ENCODE results near the gene MORF4L1. TPM values are rescaled to one million over a fixed set of nuclear protein-coding genes. Genes with fewer than 3 reads are reported as not detected.

The MORF4L1 gene
- total RNA-seq, 1 experiment from 2014 or later, result 424 TPM

- ChIA-PET POLR2A (no interaction called here), CTCF (no interaction called here)
- Mint-ChIP-seq H3K27me3 (ENCODE audit: insufficient read depth, unreplicated experiment) (no peaks in the 10 kb centered on the region), H3K4me1 (ENCODE audit: low read depth, unreplicated experiment) (peaks cover 13% of the 10 kb centered on the region), H3K9me3 (ENCODE audit: unreplicated experiment) (no peaks in the 10 kb centered on the region), H3K36me3 (ENCODE audit: insufficient read depth, unreplicated experiment) (peaks cover 64% of the 10 kb centered on the region), H3K27ac (ENCODE audit: unreplicated experiment) (no peak overlapping the region), H3K4me3 (ENCODE audit: unreplicated experiment) (no peak overlapping the region)
- Histone ChIP-seq H3K4me3 (ENCODE audit: low read depth, low read length) (no peak overlapping the region), H3K36me3 (ENCODE audit: control insufficient read depth, insufficient read depth, low read length) (no peaks in the 10 kb centered on the region), H3K9me3 (no peaks in the 10 kb centered on the region), H3K4me1 (peaks cover 23% of the 10 kb centered on the region), H3K27me3 (replicated peaks; ENCODE audit: control insufficient read depth, insufficient read depth, low read length) (no peaks in the 10 kb centered on the region)
- intact Hi-C loops (cut with micrococcal nuclease; ENCODE audit: unreplicated experiment), result no loop called here
- no peak for TF ChIP-seq CTCF (IDR thresholded peaks at IDR 0.05; ENCODE audit: insufficient read depth in 1 of 2, low read depth in 1 of 2, low read length in 1 of 2, severe bottlenecking in 1 of 2, unreplicated experiment in 1 of 2)
- no peak for DNase-seq
- BruUV-seq (replicated peaks), result no TSS peak
These were observed 7.0 kb downstream of the MORF4L1 start for GRCh38 chr15:78879517-78880241.

GRCh38 chr15:78880242-78880533 is 7.5 kb downstream of the MORF4L1 start:
- H3K27me3 Mint-ChIP-seq (ENCODE audit: insufficient read depth, unreplicated experiment), result no peaks in the 10 kb centered on the region
- no peak for TF ChIP-seq CTCF (IDR thresholded peaks at IDR 0.05; ENCODE audit: insufficient read depth in 1 of 2, low read depth in 1 of 2, low read length in 1 of 2, severe bottlenecking in 1 of 2, unreplicated experiment in 1 of 2)
- Histone ChIP-seq H3K27me3 (replicated peaks; ENCODE audit: control insufficient read depth, insufficient read depth, low read length) (no peaks in the 10 kb centered on the region), H3K4me3 (ENCODE audit: low read depth, low read length) (no peak overlapping the region), H3K9me3 (no peaks in the 10 kb centered on the region), H3K4me1 (peaks cover 18% of the 10 kb centered on the region), H3K36me3 (ENCODE audit: control insufficient read depth, insufficient read depth, low read length) (no peaks in the 10 kb centered on the region)
- H3K27ac Mint-ChIP-seq (ENCODE audit: unreplicated experiment), result no peak overlapping the region
- intact Hi-C loops (cut with micrococcal nuclease; ENCODE audit: unreplicated experiment), result no loop called here
- CTCF ChIA-PET, result no interaction called here
- no peaks in the 10 kb centered on the region for H3K9me3 Mint-ChIP-seq (ENCODE audit: unreplicated experiment)
- H3K36me3 Mint-ChIP-seq (ENCODE audit: insufficient read depth, unreplicated experiment), result peaks cover 64% of the 10 kb centered on the region
- DNase-seq, result no peak
- H3K4me1 Mint-ChIP-seq (ENCODE audit: low read depth, unreplicated experiment), result peaks cover 8% of the 10 kb centered on the region
- H3K4me3 Mint-ChIP-seq (ENCODE audit: unreplicated experiment), result no peak overlapping the region
- POLR2A ChIA-PET, result no interaction called here
- no TSS peak for BruUV-seq (replicated peaks)

- ChIA-PET POLR2A (no interaction called here), CTCF (no interaction called here)
- DNase-seq, result no peak
- Mint-ChIP-seq H3K27ac (ENCODE audit: unreplicated experiment) (no peak overlapping the region), H3K4me3 (ENCODE audit: unreplicated experiment) (no peak overlapping the region), H3K4me1 (ENCODE audit: low read depth, unreplicated experiment) (peaks cover 2% of the 10 kb centered on the region), H3K27me3 (ENCODE audit: insufficient read depth, unreplicated experiment) (no peaks in the 10 kb centered on the region), H3K9me3 (ENCODE audit: unreplicated experiment) (no peaks in the 10 kb centered on the region), H3K36me3 (ENCODE audit: insufficient read depth, unreplicated experiment) (peaks cover 64% of the 10 kb centered on the region)
- BruUV-seq (replicated peaks), result no TSS peak
- intact Hi-C loops (cut with micrococcal nuclease; ENCODE audit: unreplicated experiment), result no loop called here
- H3K27me3 ChIP-seq (replicated peaks; ENCODE audit: control insufficient read depth, insufficient read depth, low read length), result no peaks in the 10 kb centered on the region
- H3K9me3 ChIP-seq, result no peaks in the 10 kb centered on the region
- H3K4me3 ChIP-seq (ENCODE audit: low read depth, low read length), result no peak overlapping the region
- peaks cover 17% of the 10 kb centered on the region for H3K4me1 ChIP-seq
- TF ChIP-seq CTCF (IDR thresholded peaks at IDR 0.05; ENCODE audit: insufficient read depth in 1 of 2, low read depth in 1 of 2, low read length in 1 of 2, severe bottlenecking in 1 of 2, unreplicated experiment in 1 of 2), result no peak
- no peaks in the 10 kb centered on the region for H3K36me3 ChIP-seq (ENCODE audit: control insufficient read depth, insufficient read depth, low read length)
These were observed 8.1 kb downstream of the MORF4L1 start for GRCh38 chr15:78880813-78881212.
